ENCODE data around the gene GRIP1. TPM values are rescaled to one million over a fixed set of nuclear protein-coding genes. Genes with fewer than 3 reads are reported as not detected.

Gene GRIP1
- total and polyA plus RNA-seq, 10 of the 15 experiments (the other 5 are each of a cell fraction or from before 2014, with no cell fraction given): 0.05 to 0.85 (median 0.50) TPM; not detected in 7

GRCh38 chr12:66719862-66720261 lies 41.0 kb upstream of the GRIP1 start:
- H3K4me2 ChIP-seq (ENCODE audit: control insufficient read depth, insufficient read depth): no peak overlapping the region
- no peak overlapping the region for H3K9ac ChIP-seq (ENCODE audit: control insufficient read depth, insufficient read depth, low read length)
- no peaks in the 10 kb centered on the region for H3K4me1 ChIP-seq (ENCODE audit: control insufficient read depth, insufficient read depth, low read length)
- DNase-seq (ENCODE audit: low read depth, low spot score) (no peak), ATAC-seq (no peak), FAIRE-seq (no peak)
- H3K27ac ChIP-seq (ENCODE audit: control insufficient read depth, insufficient read depth): no peak overlapping the region
- WGBS (ENCODE audit: insufficient coverage, insufficient replicate concordance, low lambda C conversion rate, missing lambda C conversion rate): 50% methylated on average over 2 of the region's 2 CpGs
- ChIA-PET RAD21 (ENCODE audit: unreplicated experiment) (no interaction called here), SMC1A (ENCODE audit: uncharacterized antibody, unreplicated experiment) (no interaction called here), CTCF (no interaction called here), POLR2A (no interaction called here)
- no peaks in the 10 kb centered on the region for H4K20me1 ChIP-seq (ENCODE audit: control insufficient read depth, insufficient read depth)
- H2AFZ ChIP-seq (ENCODE audit: control insufficient read depth, low read depth, low read length): no peak overlapping the region
- in situ Hi-C loops (cut with MboI): no loop called here
- BruUV-seq (replicated peaks): no TSS peak
- no peaks in the 10 kb centered on the region; the same call in 1 of the 3 replicates for H3K9me3 ChIP-seq (replicated peaks; ENCODE audit: control insufficient read depth, insufficient read depth, low read length)
- H3K4me3 ChIP-seq: no peak overlapping the region
- TF ChIP-seq RAD21 (IDR thresholded peaks at IDR 0.05; ENCODE audit: insufficient read depth, low read depth, low read length) (no peak), CUX1 (IDR thresholded peaks at IDR 0.05; ENCODE audit: insufficient replicate concordance, low read depth, low read length) (no peak), SUPT20H (IDR thresholded peaks at IDR 0.05; ENCODE audit: borderline replicate concordance, control insufficient read depth, low read depth, low read length) (no peak), NBN (IDR thresholded peaks at IDR 0.05) (no peak)
- intact Hi-C loops (cut with micrococcal nuclease; ENCODE audit: unreplicated experiment): no loop called here
- no peaks in the 10 kb centered on the region for H3K79me2 ChIP-seq (ENCODE audit: control insufficient read depth, insufficient read depth, low read length)
- H3K36me3 ChIP-seq (ENCODE audit: control insufficient read depth in 2 of 2, insufficient read depth in 2 of 2, low read length in 1 of 2): no peaks in the 10 kb centered on the region
- H3K27me3 ChIP-seq (replicated peaks in 1 of 2; ENCODE audit: control insufficient read depth in 2 of 2, insufficient read depth in 2 of 2, low read length in 1 of 2): no peaks in the 10 kb centered on the region; a peak in 1 of 4 replicates

Measured in GM12878 (cell line).